GM18907 (cell line): Measurements from ENCODE around the gene CCNO.

ENCODE experiments used
- ATAC-seq: cut with Tn5 transposase; IDR thresholded peaks from one replicate; pipeline ENCODE4 v1.9.1; 2021; ENCODE audit warnings: mild to moderate bottlenecking, moderate library complexity; ENCODE audit not compliant: unreplicated experiment

CCNO gene

DNA sequence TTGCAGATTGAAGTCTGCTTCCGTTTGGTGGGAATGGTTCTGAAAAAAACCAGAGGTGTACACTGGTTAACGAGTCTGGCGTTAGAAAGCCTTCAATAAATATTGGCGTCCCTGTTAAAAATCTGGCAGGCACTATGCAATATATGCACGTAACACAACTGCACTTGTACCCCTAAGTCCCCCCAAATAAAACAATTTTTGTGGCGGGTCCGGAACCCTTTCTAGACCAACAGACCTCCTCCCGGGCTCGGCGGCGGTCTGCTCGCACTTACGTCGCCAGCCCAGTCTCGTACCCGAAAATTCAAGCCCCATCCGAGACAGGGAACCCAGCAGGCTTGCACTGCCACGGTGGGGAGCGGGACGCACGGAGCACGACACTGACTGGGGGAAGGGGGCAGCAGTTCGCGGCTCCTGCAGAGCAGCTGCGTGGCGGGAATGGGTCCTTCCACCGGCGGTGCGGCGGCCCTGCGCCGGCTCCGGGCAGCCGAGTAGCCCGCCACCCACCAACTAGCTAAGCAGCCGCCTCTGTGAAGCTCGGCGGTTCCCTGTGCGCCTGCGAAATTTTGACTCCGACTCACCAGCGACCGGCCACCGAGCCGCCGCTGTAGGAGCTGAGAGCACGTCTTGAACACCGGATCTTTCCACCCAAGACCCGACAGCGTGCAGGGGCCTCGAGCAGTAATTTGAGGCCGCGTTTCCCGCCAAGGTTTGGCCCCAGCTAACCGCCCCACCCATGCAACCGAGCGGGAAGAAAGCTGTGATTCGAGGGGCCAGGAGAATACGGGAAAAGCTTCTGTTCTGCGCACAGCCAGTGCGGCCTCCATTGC, 10.2 kb downstream of the CCNO start:
- no peak for ATAC-seq

DNA sequence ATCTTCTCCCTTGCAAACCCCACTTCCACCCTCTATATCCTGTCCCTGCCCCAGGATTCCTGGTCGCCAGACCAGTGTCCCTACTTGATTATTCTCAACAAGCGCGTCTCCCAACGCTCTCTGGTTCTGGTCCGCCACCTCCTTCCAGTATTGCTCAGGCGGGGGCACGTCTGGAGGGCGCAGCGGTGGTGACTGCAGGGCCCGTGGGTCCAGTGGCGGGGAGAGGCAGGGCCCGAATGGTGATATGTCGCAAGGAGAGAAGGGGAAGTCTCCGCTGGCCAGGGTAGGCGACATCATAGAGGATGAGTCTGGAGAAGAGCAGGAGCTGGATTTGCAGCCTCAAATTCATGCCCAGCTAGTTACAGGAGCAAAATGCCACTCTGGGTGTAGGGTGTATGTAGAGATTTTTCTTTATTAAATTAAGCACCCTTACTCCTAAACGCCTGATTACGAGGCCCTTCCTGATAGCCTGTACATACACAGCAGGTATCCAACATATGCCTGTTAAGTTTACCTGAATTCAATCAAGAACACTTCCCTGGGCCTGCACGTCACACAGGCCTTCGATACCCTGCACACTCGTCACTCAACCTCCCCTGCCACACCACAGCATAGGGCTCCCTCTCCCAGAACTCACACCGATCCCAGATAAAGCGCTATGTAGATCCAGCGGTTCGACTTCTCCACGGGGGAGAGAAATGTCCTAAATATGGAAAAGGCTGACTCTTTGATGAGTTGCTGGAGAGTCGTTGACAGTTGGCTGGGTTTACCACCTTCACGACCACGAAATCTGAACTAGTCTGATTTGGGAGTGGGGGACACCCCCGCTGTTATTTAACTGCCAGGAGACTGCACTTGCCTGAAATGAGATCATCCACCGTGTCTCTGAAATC, 11.1 kb downstream of the CCNO start:
- no peak for ATAC-seq

DNA sequence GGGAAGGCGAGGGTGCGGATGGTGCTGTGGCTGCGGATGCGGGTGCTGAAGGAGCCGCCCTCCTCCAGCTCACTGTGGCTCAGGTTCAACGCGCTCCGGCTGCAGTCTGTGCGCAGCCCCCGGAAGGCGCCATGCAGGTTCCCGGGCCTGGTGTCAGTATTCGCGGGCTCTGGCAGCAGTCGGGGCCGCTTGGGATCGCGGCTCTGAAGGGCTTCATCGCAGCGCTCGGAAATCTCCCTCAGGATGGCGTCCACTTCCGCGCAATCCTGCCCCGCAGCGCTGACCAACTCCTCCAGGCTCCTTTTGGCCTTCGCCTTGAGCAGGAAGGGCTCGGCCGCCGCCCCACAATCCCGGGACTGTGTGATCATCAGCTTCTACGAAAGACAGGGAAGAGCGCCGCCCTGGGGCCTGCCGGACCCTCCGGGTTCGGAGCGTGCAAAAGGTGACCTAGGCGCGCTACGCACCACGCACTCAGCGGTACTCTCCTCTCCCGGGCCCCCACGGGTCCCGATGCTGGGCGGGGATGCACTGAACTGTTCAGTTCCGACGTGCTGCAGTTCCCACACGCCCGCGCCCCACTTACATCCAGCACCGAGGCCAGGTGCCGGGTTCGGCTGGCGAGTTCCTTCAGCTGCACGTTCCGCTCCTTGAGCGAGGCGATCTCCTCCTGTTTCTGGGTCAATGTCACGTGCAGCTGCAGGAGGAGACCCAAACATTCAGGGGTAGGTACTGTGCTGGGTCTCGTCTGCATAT, 12.8 kb downstream of the CCNO start:
- ATAC-seq: no peak

DNA sequence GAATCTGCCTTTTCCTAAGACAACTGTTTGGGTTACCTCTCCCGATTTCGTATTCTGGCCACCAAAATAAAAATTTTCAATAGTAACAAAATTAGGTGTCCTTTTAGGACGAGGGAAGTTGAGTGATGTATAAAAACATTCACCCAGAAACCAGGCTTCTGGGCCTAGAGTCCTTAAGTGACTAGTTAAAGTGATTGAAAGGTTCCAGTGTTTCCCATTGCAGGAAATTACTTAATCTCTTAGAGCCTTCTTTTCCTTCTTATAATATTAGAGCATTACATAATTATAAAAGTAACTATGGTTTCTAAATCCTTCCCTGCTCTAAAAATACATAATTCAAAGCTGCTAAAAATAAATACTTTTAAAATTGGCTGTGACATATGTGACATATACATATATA, 13.6 kb downstream of the CCNO start:
- ATAC-seq: no peak

DNA sequence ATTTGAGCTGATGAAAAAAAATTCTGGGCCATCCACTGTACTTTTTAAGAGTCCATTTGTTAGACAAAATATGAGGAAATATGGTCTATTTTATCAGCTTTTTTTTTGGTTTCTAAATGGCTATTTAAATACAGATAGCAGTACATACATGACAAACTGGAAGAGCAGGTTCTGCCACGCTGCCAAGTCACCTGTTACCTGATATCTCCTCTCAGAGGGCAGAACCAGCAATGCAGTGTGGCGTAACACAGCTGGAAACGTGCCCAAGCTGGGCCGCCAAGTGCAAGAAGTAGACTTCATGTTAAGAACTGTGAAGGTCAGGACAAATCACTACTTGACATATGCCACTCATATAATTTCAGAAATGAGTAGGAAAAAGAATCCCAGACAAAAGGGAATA, 14.4 kb downstream of the CCNO start:
- ATAC-seq: no peak

DNA sequence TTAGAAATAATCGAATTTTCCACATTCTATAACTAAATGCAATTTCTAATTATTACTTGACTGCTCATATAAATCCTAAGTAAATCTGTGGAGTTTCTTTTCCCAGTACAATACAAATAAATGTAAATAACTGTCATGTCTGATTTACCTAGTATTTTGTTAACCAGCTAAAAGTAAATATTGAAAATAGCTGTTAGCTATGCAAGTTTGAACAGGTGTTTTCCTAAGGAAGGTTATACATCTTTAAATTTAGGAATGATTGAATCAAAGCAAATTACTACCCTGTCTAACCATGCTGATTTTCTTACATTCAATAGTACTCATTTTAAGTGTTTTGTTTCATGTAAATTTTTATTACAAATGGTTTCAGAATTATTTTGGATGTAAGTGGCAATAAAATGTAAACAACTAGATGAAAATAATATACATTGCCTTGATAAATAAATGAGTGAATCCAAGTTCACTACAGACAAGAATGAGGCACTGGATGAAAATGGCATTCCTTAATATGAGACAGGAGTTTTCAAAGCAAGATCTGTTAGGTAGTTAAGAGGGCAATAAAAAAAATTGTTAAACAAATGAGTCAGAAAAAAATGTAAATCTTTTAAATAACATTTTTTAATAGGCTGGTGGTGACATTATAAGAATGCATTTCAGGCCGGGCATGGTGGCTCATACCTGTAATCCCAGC, 22.1 kb downstream of the CCNO start:
- no peak for ATAC-seq

DNA sequence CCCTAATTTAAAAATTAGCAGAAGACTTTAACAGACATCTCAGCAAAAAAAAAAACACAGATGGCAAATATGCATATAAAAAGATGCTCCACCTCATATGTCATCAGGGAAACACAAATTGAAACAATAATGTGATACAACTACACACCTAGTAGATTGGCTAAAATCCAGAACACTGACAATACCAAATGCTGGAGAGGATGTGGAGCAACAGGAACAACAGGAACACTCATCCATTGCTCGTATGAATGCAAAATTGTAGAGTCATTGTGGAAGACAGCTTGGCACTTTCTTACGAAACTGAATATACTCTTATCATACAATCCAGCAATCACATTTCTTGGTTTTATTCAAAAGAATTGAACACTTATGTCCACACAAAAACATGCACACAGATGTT, 28.4 kb downstream of the CCNO start:
- ATAC-seq: no peak

DNA sequence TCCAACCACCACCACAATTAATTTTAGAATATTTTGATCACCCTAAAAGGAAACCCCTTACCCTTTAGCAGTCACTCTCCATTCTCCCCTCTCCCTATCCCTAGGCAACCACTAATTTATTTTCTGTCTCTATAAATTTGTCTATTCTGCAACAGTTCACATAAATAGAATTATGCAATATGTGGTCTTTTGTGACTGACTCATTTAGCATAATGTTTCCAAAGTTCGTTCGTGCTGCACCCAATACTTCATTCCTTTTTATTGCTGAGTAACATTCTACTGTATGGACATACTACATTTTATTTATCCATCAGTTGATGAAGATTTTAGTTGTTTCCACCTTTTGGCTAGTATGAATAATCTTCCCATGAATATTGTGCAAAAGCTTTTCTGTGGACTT, 42.2 kb downstream of the CCNO start:
- ATAC-seq: no peak

DNA sequence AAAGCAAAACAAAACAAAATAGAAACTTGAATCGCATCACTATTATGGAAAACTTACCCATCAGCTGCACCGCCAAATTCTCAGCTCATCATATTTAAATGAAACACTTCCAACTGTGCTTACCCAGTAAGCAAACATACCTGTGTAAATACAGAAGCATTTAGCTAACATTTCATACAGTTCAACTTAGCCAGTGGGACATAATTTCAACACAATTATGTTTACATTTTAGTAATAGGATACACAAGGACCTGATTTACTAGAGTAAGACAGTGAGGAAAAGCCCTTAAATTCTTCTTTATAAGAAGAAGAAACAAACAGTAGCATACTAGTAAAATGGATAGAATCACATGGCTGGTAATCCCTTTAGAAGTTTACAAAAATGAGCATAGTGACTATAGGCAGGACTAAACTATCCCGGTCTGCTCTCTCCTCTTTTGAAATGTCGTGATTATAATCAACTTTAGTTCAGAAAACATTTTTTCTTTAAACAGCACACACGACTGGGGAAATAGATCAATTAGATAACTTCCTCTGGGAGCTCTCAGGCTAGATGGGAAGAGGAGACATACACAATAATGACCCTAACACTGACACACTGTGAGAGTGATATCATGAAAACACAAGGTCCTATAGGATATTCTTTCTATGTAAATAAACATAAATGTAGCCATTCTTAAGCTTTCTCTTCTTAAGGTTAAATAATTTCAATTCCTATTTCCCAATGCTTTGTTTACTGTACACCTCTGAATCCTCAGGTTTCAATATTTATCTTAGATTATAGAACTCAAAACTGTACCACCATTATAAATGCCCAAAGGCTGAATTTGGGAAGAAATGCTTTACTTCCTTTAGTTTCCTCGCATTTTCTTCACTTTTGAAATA, 44.5 kb downstream of the CCNO start:
- ATAC-seq: no peak

DNA sequence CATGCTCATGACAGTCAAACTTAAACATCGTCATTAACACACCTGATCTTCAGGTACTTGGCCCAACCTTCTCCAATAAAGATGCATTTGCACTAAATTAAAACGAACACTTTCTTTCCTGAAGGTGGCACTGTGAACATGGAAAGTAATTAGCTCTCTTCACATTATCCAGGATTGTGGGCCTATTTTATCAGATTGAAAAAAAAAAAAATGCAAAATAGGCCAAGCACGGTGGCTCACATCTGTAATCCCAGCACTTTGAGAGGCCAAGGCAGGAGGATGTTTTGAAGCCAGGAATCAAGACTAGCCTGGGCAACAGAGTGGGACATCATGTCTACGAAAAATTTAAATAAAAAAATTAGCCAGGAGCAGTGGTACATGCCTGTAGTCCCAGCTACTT, 46.0 kb downstream of the CCNO start:
- ATAC-seq: no peak
